OCI-LY7 (cell line): Measurements from ENCODE around the gene KRTAP9-2. TPM values are rescaled to one million over a fixed set of nuclear protein-coding genes. Genes with fewer than 3 reads are reported as not detected.
"Not testable (repeated sequence)": the region's sequence is repeated elsewhere in the genome, so short reads cannot be mapped to it uniquely, and the experiment has no call there.

Experiments
- BruUV-seq: library from RNA; stranded (reverse); fragments of 400-500 nt; replicated peaks from 2 replicates; lab custom pipeline; 2021; lab: Mats Ljungman, UMichigan
- CTCF ChIA-PET: fragments of 300-600 bp; sonication (Branson Sonifier 250); formaldehyde crosslinking; loops from one replicate; lab custom pipeline; 2022; ENCODE audit warnings: antibody characterized with exemption; ENCODE audit not compliant: unreplicated experiment; lab: Charles Lee
- POLR2A ChIA-PET: fragments of 300-600 bp; sonication (Branson Sonifier 250); formaldehyde crosslinking; loops from one replicate; lab custom pipeline; 2022; ENCODE audit warnings: antibody characterized with exemption; lab: Charles Lee
- DNase-seq: peaks from one replicate; pipeline ENCODE4 v3.0.0-alpha.2; 2015; ENCODE audit warnings: low spot score
- H2AFZ ChIP-seq: fragments of 200-600 bp; sonication (generic), shearing (Covaris generic); 2 replicates; pipeline ENCODE4 v1.6.1; 2014; ENCODE audit warnings: mild to moderate bottlenecking, antibody characterized with exemption, low read length, moderate library complexity
- H3K27ac ChIP-seq: fragments of 200-600 bp; sonication (generic); 2 replicates; pipeline ENCODE4 v1.5.1; 2014; ENCODE audit warnings: mixed run types, low read depth, mild to moderate bottlenecking, moderate library complexity, low read length, inconsistent platforms; ENCODE audit not compliant: poor library complexity, severe bottlenecking
- H3K36me3 ChIP-seq: fragments of 200-600 bp; sonication (generic); 2 replicates; pipeline ENCODE4 v1.6.1; 2014; ENCODE audit warnings: mild to moderate bottlenecking, antibody characterized with exemption, low read length, moderate library complexity, mixed read lengths; ENCODE audit not compliant: insufficient read depth
- H3K4me1 ChIP-seq: fragments of 200-600 bp; sonication (generic); 2 replicates; pipeline ENCODE4 v1.5.1; 2014; ENCODE audit warnings: mild to moderate bottlenecking, low read length; ENCODE audit not compliant: insufficient read depth, poor library complexity, severe bottlenecking
- H3K4me2 ChIP-seq: fragments of 200-600 bp; sonication (generic); 2 replicates; pipeline ENCODE4 v1.6.1; 2014; ENCODE audit warnings: mild to moderate bottlenecking, low read length
- H3K4me3 ChIP-seq: fragments of 200-600 bp; sonication (generic); 2 replicates; pipeline ENCODE4 v1.5.1; 2014; ENCODE audit warnings: mild to moderate bottlenecking, low read depth, low read length; ENCODE audit not compliant: poor library complexity, severe bottlenecking
- H3K79me2 ChIP-seq: fragments of 200-600 bp; sonication (generic); 2 replicates; pipeline ENCODE4 v1.6.1; 2016; ENCODE audit warnings: low read depth, mild to moderate bottlenecking, low read length, moderate library complexity, mixed read lengths; ENCODE audit not compliant: insufficient read depth
- H3K9me2 ChIP-seq: fragments of 200-600 bp; sonication (generic); 2 replicates; pipeline ENCODE4 v1.6.1; 2016; ENCODE audit warnings: mild to moderate bottlenecking, low read length, mixed read lengths; ENCODE audit not compliant: insufficient read depth
- H3K9me3 ChIP-seq: fragments of 200-600 bp; sonication (generic); 2 replicates; pipeline ENCODE4 v1.6.1; 2014; ENCODE audit warnings: mild to moderate bottlenecking, mixed run types, low read length, mixed read lengths
- H4K20me1 ChIP-seq: fragments of 200-600 bp; sonication (generic); 2 replicates; pipeline ENCODE4 v1.6.1; 2014; ENCODE audit warnings: mild to moderate bottlenecking, antibody characterized with exemption, low read length, moderate library complexity, mixed read lengths; ENCODE audit not compliant: insufficient read depth
- EZH2phosphoT487 ChIP-seq: fragments of 200-600 bp; sonication (generic); IDR thresholded peaks from 2 replicates; pipeline ENCODE4 v1.6.1; 2018; ENCODE audit warnings: low read depth, borderline replicate concordance, mild to moderate bottlenecking, mixed run types, antibody characterized with exemption, low read length, moderate library complexity, mixed read lengths
- intact Hi-C: fragments of 100-400 bp; cut with micrococcal nuclease; formaldehyde crosslinking; loops from one replicate; pipeline ENCODE4 v1.10.0; 2022; ENCODE audit not compliant: unreplicated experiment
- total RNA-seq, 2 experiments: library from RNA; depleted of rRNA in 1 of 2; stranded (reverse); fragments of >200 nt in 1 of 2; shearing (Covaris generic) in 1 of 2; gene quantifications; 2 replicates each; pipeline ENCODE4 v1.2.3, GENCODE V29; 2014 to 2022
- TF ChIP-seq, protein P1 (sequence below): fragments of 200-600 bp; sonication (generic); conservative IDR thresholded peaks from 2 replicates; pipeline ENCODE4 v1.5.1; 2014; ENCODE audit warnings: mild to moderate bottlenecking, antibody characterized with exemption, low read length, moderate library complexity, mixed read lengths

Gene KRTAP9-2
- total RNA-seq, 2 experiments from 2014 or later, result not detected

GRCh38 chr17:41231731-41232130 is 5.3 kb downstream of the KRTAP9-2 start:
- intact Hi-C loops, result no loop called here
- Histone ChIP-seq H3K27ac (no peak overlapping the region), H3K4me1 (no peaks in the 10 kb centered on the region), H3K36me3 (no peaks in the 10 kb centered on the region), H3K9me3 (no peaks in the 10 kb centered on the region), H3K4me2 (no peak overlapping the region), H3K79me2 (no peaks in the 10 kb centered on the region), H4K20me1 (no peaks in the 10 kb centered on the region), H3K9me2 (no peaks in the 10 kb centered on the region), H3K4me3 (no peak overlapping the region), H2AFZ (no peak overlapping the region)
- no peak for DNase-seq
- ChIA-PET POLR2A (no interaction called here), CTCF (no interaction called here)
- no TSS peak for BruUV-seq
- TF ChIP-seq EZH2phosphoT487, result no peak
- TF ChIP-seq, protein P1, sequence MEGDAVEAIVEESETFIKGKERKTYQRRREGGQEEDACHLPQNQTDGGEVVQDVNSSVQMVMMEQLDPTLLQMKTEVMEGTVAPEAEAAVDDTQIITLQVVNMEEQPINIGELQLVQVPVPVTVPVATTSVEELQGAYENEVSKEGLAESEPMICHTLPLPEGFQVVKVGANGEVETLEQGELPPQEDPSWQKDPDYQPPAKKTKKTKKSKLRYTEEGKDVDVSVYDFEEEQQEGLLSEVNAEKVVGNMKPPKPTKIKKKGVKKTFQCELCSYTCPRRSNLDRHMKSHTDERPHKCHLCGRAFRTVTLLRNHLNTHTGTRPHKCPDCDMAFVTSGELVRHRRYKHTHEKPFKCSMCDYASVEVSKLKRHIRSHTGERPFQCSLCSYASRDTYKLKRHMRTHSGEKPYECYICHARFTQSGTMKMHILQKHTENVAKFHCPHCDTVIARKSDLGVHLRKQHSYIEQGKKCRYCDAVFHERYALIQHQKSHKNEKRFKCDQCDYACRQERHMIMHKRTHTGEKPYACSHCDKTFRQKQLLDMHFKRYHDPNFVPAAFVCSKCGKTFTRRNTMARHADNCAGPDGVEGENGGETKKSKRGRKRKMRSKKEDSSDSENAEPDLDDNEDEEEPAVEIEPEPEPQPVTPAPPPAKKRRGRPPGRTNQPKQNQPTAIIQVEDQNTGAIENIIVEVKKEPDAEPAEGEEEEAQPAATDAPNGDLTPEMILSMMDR, result no peak

GRCh38 chr17:41232399-41233105 is 6.1 kb downstream of the KRTAP9-2 start, which contains the start of gene KRTAP9-3:
Gene KRTAP9-3, plus strand, starts transcription at chr17:41232449. Its CDS starts 53 bp downstream, at chr17:41232502.
- H3K4me2 ChIP-seq, H2AFZ ChIP-seq, H4K20me1 ChIP-seq, POLR2A ChIA-PET, CTCF ChIA-PET, H3K9me2 ChIP-seq, H3K4me3 ChIP-seq, H3K9me3 ChIP-seq, H3K36me3 ChIP-seq, H3K27ac ChIP-seq, BruUV-seq, DNase-seq, intact Hi-C loops, H3K4me1 ChIP-seq, H3K79me2 ChIP-seq: not testable (repeated sequence)

DNA sequence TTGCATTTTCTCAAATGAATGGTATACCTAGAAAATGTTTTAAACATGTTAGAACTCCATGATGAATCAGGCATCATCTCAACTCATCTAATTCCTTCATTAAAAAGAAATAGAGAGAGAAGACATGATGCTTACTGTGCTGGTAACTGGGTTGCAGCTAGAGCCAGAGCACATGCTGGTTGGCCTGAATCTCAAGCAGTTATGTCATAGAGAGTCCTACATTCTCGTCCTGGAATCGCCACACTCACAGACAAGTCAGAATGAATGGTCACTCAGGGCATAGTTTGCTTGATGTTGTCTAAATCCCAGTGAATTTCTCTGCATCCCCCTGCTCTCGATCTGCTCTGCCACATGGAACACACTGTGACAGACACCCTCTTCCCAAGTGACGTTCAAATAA is 10.7 kb downstream of the KRTAP9-2 start:
- H2AFZ ChIP-seq, H4K20me1 ChIP-seq, intact Hi-C loops, H3K36me3 ChIP-seq, POLR2A ChIA-PET, H3K27ac ChIP-seq, DNase-seq, H3K79me2 ChIP-seq, H3K9me3 ChIP-seq, H3K4me3 ChIP-seq, CTCF ChIA-PET, H3K9me2 ChIP-seq, BruUV-seq, H3K4me1 ChIP-seq, H3K4me2 ChIP-seq: not testable (repeated sequence)

- POLR2A ChIA-PET, BruUV-seq: not testable (repeated sequence)
Measured at GRCh38 chr17:41237949-41238437, 11.5 kb downstream of the KRTAP9-2 start, which contains the start of gene KRTAP9-8. Gene KRTAP9-8, plus strand, starts transcription at chr17:41237999. Its CDS starts 53 bp downstream, at chr17:41238052.

DNA sequence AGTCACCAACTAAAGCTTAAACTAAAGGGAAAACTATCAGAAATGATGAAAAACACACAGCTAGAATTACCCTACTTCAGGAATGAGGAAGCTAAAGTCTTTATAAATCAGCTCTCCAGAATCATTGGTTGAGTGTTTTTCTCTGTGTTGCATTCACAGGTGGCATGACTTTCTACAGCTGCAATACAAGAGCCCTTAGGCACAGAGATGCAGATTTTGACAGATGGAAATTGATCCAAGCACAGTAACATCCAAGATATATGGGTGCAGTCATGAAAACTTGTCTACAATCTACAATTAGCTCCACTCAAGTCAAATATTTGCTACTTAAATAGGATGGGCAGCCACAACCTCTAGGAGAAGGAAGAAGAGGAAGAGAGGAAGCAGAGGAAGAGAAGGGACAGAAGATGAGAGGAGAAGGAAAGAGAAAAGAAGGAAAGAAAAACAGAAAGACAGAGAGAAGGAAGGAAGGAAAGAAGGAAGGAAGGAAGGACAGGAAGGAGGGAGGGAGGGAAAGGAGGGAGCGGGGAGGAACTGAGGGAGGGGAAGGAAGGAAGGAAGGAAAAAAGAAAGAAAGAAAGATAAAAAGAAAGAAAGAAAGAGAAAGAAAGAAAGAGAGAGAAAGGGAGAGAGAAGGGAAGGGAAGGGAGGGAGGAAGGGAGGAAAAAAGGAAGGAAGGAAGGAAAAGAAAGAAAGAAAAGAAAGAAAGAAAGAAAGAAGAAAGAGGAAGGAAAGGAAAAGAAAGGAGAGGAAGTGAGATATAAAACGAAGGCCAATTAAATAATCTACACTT is 20.7 kb downstream of the KRTAP9-2 start:
- BruUV-seq, H3K27ac ChIP-seq, intact Hi-C loops, CTCF ChIA-PET, H3K36me3 ChIP-seq, H3K79me2 ChIP-seq, H4K20me1 ChIP-seq, H3K9me2 ChIP-seq, H3K9me3 ChIP-seq, H3K4me2 ChIP-seq, POLR2A ChIA-PET, H3K4me1 ChIP-seq, DNase-seq, H3K4me3 ChIP-seq, H2AFZ ChIP-seq: not testable (repeated sequence)

More at GRCh38 chr17:41237949-41238437, 11.5 kb downstream of the KRTAP9-2 start, which contains the start of gene KRTAP9-8:
- H2AFZ ChIP-seq, H3K36me3 ChIP-seq, H3K4me1 ChIP-seq, H3K27ac ChIP-seq, intact Hi-C loops, H3K4me3 ChIP-seq, DNase-seq, H4K20me1 ChIP-seq, H3K9me2 ChIP-seq, CTCF ChIA-PET, H3K79me2 ChIP-seq, H3K4me2 ChIP-seq, H3K9me3 ChIP-seq: not testable (repeated sequence)
